Endothelial cell of umbilical vein (primary cell): ENCODE results near the gene FILIP1L. TPM values are rescaled to one million over a fixed set of nuclear protein-coding genes. Genes with fewer than 3 reads are reported as not detected.
A peak's percentile ranks its signal among the peaks of the same experiment; 100 is the strongest.

Source experiments
- BruUV-seq: library from RNA; stranded (reverse); fragments of 400-500 nt; replicated peaks from 2 replicates; lab custom pipeline; 2021; lab: Mats Ljungman, UMichigan
- CTCF ChIA-PET: fragments of 300-600, 350-600 bp; sonication (Branson Sonifier 250); formaldehyde crosslinking; loops from one replicate; lab custom pipeline; 2021; ENCODE audit warnings: antibody characterized with exemption, inconsistent platforms; lab: Charles Lee
- POLR2A ChIA-PET: fragments of 300-600, 350-600 bp; sonication (Branson Sonifier 250); formaldehyde crosslinking; loops from one replicate; lab custom pipeline; 2021; ENCODE audit warnings: antibody characterized with exemption, inconsistent platforms; lab: Charles Lee
- DNase-seq: peaks from one replicate; pipeline ENCODE4 v3.0.0-alpha.2; 2011; ENCODE audit warnings: low read depth, low spot score
- FAIRE-seq: peaks from 2 replicates; lab custom pipeline; 2011; peaks lifted over from hg19 to GRCh38; lab: Jason Lieb, UNC
- H2AFZ ChIP-seq: 2 replicates; pipeline ENCODE4 v1.6.0; 2012; ENCODE audit warnings: low read depth, low read length, control low read depth, inconsistent platforms
- H3K27ac ChIP-seq: 2 replicates; pipeline ENCODE4 v1.5.1; 2011; ENCODE audit warnings: low read depth, mild to moderate bottlenecking, control low read depth, low read length, moderate library complexity; ENCODE audit not compliant: insufficient read depth
- H3K27me3 ChIP-seq, 2 experiments: 2 replicates each; pipeline versions ENCODE4 v1.6.0 to v1.6.1; 2011; ENCODE audit warnings: low read length in 2 of 2, mixed read lengths in 1 of 2; ENCODE audit not compliant: control insufficient read depth in 2 of 2, insufficient read depth in 2 of 2
- H3K36me3 ChIP-seq, 2 experiments: 2 replicates in 1 of 2; 3 replicates in 1 of 2; pipeline ENCODE4 v1.5.1; 2011; ENCODE audit warnings: low read length in 2 of 2, mild to moderate bottlenecking in 1 of 2, moderate library complexity in 1 of 2; ENCODE audit not compliant: control insufficient read depth in 2 of 2, insufficient read depth in 2 of 2; ENCODE audit errors: extremely low read depth in 1 of 2
- H3K4me1 ChIP-seq: 3 replicates; pipeline ENCODE4 v1.5.1; 2011; ENCODE audit warnings: mild to moderate bottlenecking, low read length; ENCODE audit not compliant: control insufficient read depth, insufficient read depth; ENCODE audit errors: extremely low read depth
- H3K4me2 ChIP-seq: 2 replicates; pipeline ENCODE4 v1.6.1; 2011; ENCODE audit warnings: low read length, control low read depth, mixed read lengths; ENCODE audit not compliant: insufficient read depth
- H3K4me3 ChIP-seq, 3 experiments: fragments of 200-600 bp in 1 of 3; sonication (generic), shearing (Covaris generic) in 1 of 3; replicated peaks in 1 of 3; 2 replicates each; pipeline ENCODE4 v1.5.1; 2011 to 2016; ENCODE audit warnings: control low read depth in 3 of 3, low read length in 3 of 3, mild to moderate bottlenecking in 2 of 3, inconsistent platforms in 1 of 3, low read depth in 1 of 3, moderate library complexity in 1 of 3; ENCODE audit not compliant: insufficient read depth in 1 of 3
- H3K79me2 ChIP-seq: 2 replicates; pipeline ENCODE4 v1.6.0; 2012; ENCODE audit warnings: low read length, inconsistent platforms; ENCODE audit not compliant: control insufficient read depth, insufficient read depth
- H3K9ac ChIP-seq: replicated peaks from 2 replicates; pipeline ENCODE3; 2011; ENCODE audit warnings: low read length, control low read depth; ENCODE audit not compliant: insufficient read depth; ENCODE audit errors: extremely low read depth
- H3K9me1 ChIP-seq: replicated peaks from 3 replicates; pipeline ENCODE4 v1.6.0; 2011; ENCODE audit warnings: mild to moderate bottlenecking, low read length; ENCODE audit not compliant: control insufficient read depth, insufficient read depth; ENCODE audit errors: extremely low read depth
- H3K9me3 ChIP-seq: replicated peaks from 2 replicates; pipeline ENCODE4 v1.5.1; 2012; ENCODE audit warnings: low read length, inconsistent platforms; ENCODE audit not compliant: control insufficient read depth, insufficient read depth
- H4K20me1 ChIP-seq: replicated peaks from 2 replicates; pipeline ENCODE3; 2011; ENCODE audit warnings: mild to moderate bottlenecking, low read length; ENCODE audit not compliant: control insufficient read depth, insufficient read depth; ENCODE audit errors: extremely low read depth
- CTCF ChIP-seq, 2 donors: IDR thresholded peaks; 1 replicate in 1 of 2; 2 replicates in 1 of 2; pipeline ENCODE4 v1.5.1; 2011; ENCODE audit warnings: low read length in 2 of 2, mild to moderate bottlenecking in 2 of 2, moderate library complexity in 2 of 2, control low read depth in 1 of 2, inconsistent platforms in 1 of 2, low read depth in 1 of 2; ENCODE audit not compliant: insufficient read depth in 1 of 2; ENCODE audit errors: extremely low read depth in 1 of 2
- FOS ChIP-seq: IDR thresholded peaks from 2 replicates; pipeline ENCODE4 v1.6.1; 2011; ENCODE audit warnings: mild to moderate bottlenecking, low read length, moderate library complexity, borderline replicate concordance; ENCODE audit not compliant: insufficient read depth
- GATA2 ChIP-seq: IDR thresholded peaks from 2 replicates; pipeline ENCODE4 v1.7.0; 2011; ENCODE audit warnings: low read depth, mild to moderate bottlenecking, moderate library complexity, mixed read lengths, low read length; ENCODE audit not compliant: insufficient read length, insufficient read depth
- JUN ChIP-seq: IDR thresholded peaks from 2 replicates; pipeline ENCODE4 v1.6.1; 2011; ENCODE audit warnings: borderline replicate concordance, low read depth; ENCODE audit not compliant: insufficient read length, insufficient read depth
- MAX ChIP-seq: IDR thresholded peaks from 2 replicates; pipeline ENCODE4 v1.6.1; 2011; ENCODE audit not compliant: insufficient read depth, insufficient read length
- MYC ChIP-seq: IDR thresholded peaks from one replicate; pipeline ENCODE4 v1.6.1; 2011; ENCODE audit warnings: mild to moderate bottlenecking, low read depth, low read length
- POLR2A ChIP-seq: IDR thresholded peaks from 2 replicates; pipeline ENCODE4 v1.6.1; 2012; ENCODE audit warnings: low read depth, mild to moderate bottlenecking, control low read depth, low read length
- dilution Hi-C: fragments of 300-500 bp; cut with MboI; formaldehyde crosslinking; loops from one replicate; pipeline ENCODE4 v1.15.0; 2019; ENCODE audit warnings: low sequenced_read_pairs; ENCODE audit not compliant: extremely low pct_ligation_motif_present
- intact Hi-C: fragments of 100-400 bp; cut with micrococcal nuclease; formaldehyde crosslinking; loops from one replicate; pipeline ENCODE4 v1.10.0; 2022
- polyA plus RNA-seq, 4 experiments: library from polyadenylated mRNA; depleted of rRNA in 3 of 4; stranded (reverse) in 3 of 4; unstranded in 1 of 4; fragments of >200 nt; gene quantifications; 2 replicates each; pipeline versions ENCODE4 v1.2.1 to v1.2.3, GENCODE V29; 2011 to 2012; ENCODE audit warnings: missing spikeins in 1 of 4
- total RNA-seq: library from RNA; stranded (reverse); gene quantifications from 2 replicates; pipeline ENCODE4 v1.2.3, GENCODE V29; 2021

Gene FILIP1L
- total and polyA plus RNA-seq, 2 donors (not counting 3 experiments of a cell fraction or from before 2014, with no cell fraction given): 26.0 to 29.9 TPM

- CTCF ChIA-PET: interaction anchor here (0.7 to 2.4 kb wide), 8 partner anchors 8 to 359 kb away, joined by 3 to 10 read pairs (median 6); no protein-coding TSS in a partner anchor
- H3K4me1 ChIP-seq: peaks cover 16% of the 10 kb centered on the region
- POLR2A ChIA-PET: interaction anchor here (0.7 kb wide), 1 partner anchor 25 kb away, joined by 3 read pairs; no protein-coding TSS in a partner anchor
- no peak overlapping the region for H3K4me3 ChIP-seq
- no TSS peak for BruUV-seq
- dilution Hi-C loops: no loop called here
- no peak for DNase-seq
- H3K27me3 ChIP-seq: no peaks in the 10 kb centered on the region
- H2AFZ ChIP-seq: no peak overlapping the region
- intact Hi-C loops: no loop called here
- no peaks in the 10 kb centered on the region for H3K9me3 ChIP-seq
- FAIRE-seq: peak; percentile 33
- H3K9ac ChIP-seq: no peak overlapping the region
- H3K4me2 ChIP-seq: no peak overlapping the region
- H3K36me3 ChIP-seq: no peaks in the 10 kb centered on the region
- TF ChIP-seq MAX (no peak), MYC (no peak), POLR2A (no peak), GATA2 (no peak), FOS (no peak), JUN (no peak), CTCF (IDR thresholded peaks at IDR 0.05; ENCODE audit: extremely low read depth in 1 of 2, insufficient read depth in 1 of 2, low read depth in 1 of 2, low read length in 2 of 2) (no peak)
- peaks cover 5% of the 10 kb centered on the region for H3K79me2 ChIP-seq
- H4K20me1 ChIP-seq: no peaks in the 10 kb centered on the region
- H3K9me1 ChIP-seq: no peaks in the 10 kb centered on the region
- H3K27ac ChIP-seq: peak overlapping the region; percentile 92
These were observed 219.1 kb downstream of the FILIP1L start for GRCh38 chr3:99895131-99895696.
